IMR-90 (cell line): Measurements from ENCODE around the gene HOXA2.

Source experiments
- BHLHE40 ChIP-seq: fragments of 150-350 bp; IDR thresholded peaks from 2 replicates; pipeline ENCODE4 v1.6.1; 2016; ENCODE audit warnings: mild to moderate bottlenecking, low read depth, low read length
- CHD1 ChIP-seq: IDR thresholded peaks from 2 replicates; pipeline ENCODE4 v1.6.1; 2012; ENCODE audit warnings: low read depth, low read length, improper control_type of control experiment
- ELK1 ChIP-seq: fragments of 150-350 bp; IDR thresholded peaks from 2 replicates; pipeline ENCODE4 v1.6.1; 2016; ENCODE audit warnings: low read depth, mild to moderate bottlenecking, low read length, moderate library complexity, borderline replicate concordance
- FOS ChIP-seq: fragments of 150-350 bp; IDR thresholded peaks from 2 replicates; pipeline ENCODE4 v1.6.1; 2016; ENCODE audit warnings: low read depth, low read length
- MAFK ChIP-seq: IDR thresholded peaks from 2 replicates; pipeline ENCODE4 v1.6.1; 2012; ENCODE audit warnings: low read depth, low read length, improper control_type of control experiment
- MXI1 ChIP-seq: IDR thresholded peaks from 2 replicates; pipeline ENCODE4 v1.6.1; 2012; ENCODE audit warnings: low read depth, mild to moderate bottlenecking, low read length, moderate library complexity, borderline replicate concordance
- NFE2L2 ChIP-seq: fragments of 150-350 bp; IDR thresholded peaks from 2 replicates; pipeline ENCODE4 v1.6.1; 2016; ENCODE audit warnings: low read depth, mild to moderate bottlenecking, low read length
- POLR2A ChIP-seq: IDR thresholded peaks from 2 replicates; pipeline ENCODE4 v1.6.1; 2012; ENCODE audit warnings: mild to moderate bottlenecking, low read depth, low read length
- RAD21 ChIP-seq: IDR thresholded peaks from 2 replicates; pipeline ENCODE4 v1.6.1; 2012; ENCODE audit warnings: low read length, improper control_type of control experiment
- RFX5 ChIP-seq: IDR thresholded peaks from 2 replicates; pipeline ENCODE4 v1.8.0; 2012; ENCODE audit warnings: low read depth, mild to moderate bottlenecking, low read length, moderate library complexity
- SMC3 ChIP-seq: fragments of 150-350 bp; IDR thresholded peaks from 2 replicates; pipeline ENCODE4 v1.6.1; 2016; ENCODE audit warnings: low read depth, mild to moderate bottlenecking, antibody characterized with exemption, low read length, moderate library complexity
- USF2 ChIP-seq: fragments of 150-350 bp; IDR thresholded peaks from 2 replicates; pipeline ENCODE4 v1.6.1; 2017; ENCODE audit warnings: mild to moderate bottlenecking, antibody characterized with exemption, low read length, low read depth
- TF ChIP-seq, protein P1 (sequence below): conservative IDR thresholded peaks from 2 replicates; pipeline ENCODE4 v1.5.1; 2012; ENCODE audit warnings: mild to moderate bottlenecking, low read depth, low read length, improper control_type of control experiment

GRCh38 chr7:27105301-27106031 is 3.0 kb upstream of the HOXA2 start:
- TF ChIP-seq SMC3 (no peak), POLR2A (0 out of 2 replicates have a peak, but pooled peaks have one; percentile 3), USF2 (no peak), CHD1 (no peak), ELK1 (no peak), RAD21 (no peak), RFX5 (no peak), NFE2L2 (no peak), MXI1 (no peak), MAFK (peak; percentile 55; the same call in 1 of the 2 replicates), BHLHE40 (no peak), FOS (no peak)
- TF ChIP-seq, protein P1, sequence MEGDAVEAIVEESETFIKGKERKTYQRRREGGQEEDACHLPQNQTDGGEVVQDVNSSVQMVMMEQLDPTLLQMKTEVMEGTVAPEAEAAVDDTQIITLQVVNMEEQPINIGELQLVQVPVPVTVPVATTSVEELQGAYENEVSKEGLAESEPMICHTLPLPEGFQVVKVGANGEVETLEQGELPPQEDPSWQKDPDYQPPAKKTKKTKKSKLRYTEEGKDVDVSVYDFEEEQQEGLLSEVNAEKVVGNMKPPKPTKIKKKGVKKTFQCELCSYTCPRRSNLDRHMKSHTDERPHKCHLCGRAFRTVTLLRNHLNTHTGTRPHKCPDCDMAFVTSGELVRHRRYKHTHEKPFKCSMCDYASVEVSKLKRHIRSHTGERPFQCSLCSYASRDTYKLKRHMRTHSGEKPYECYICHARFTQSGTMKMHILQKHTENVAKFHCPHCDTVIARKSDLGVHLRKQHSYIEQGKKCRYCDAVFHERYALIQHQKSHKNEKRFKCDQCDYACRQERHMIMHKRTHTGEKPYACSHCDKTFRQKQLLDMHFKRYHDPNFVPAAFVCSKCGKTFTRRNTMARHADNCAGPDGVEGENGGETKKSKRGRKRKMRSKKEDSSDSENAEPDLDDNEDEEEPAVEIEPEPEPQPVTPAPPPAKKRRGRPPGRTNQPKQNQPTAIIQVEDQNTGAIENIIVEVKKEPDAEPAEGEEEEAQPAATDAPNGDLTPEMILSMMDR = no peak
